Breast epithelium (tissue), 4 donors: ENCODE results near the gene BICD1. TPM values are rescaled to one million over a fixed set of nuclear protein-coding genes. Genes with fewer than 3 reads are reported as not detected.
"Not testable (repeated sequence)": the region's sequence is repeated elsewhere in the genome, so short reads cannot be mapped to it uniquely, and the experiment has no call there.

Experiments used
- DNase-seq, 2 donors: peaks; one replicate each; pipeline ENCODE4 v3.0.0-alpha.2; 2019; ENCODE audit warnings: low spot score in 2 of 2
- H3K27ac ChIP-seq, 2 donors: fragments of 200-600 bp; sonication (generic) in 1 of 2; one replicate each; pipeline ENCODE4 v1.5.1; 2016 to 2019; ENCODE audit warnings: mild to moderate bottlenecking in 1 of 2
- H3K27me3 ChIP-seq, 2 donors: fragments of 200-600 bp; sonication (generic) in 1 of 2; one replicate each; pipeline versions ENCODE4 v1.5.1 to v1.6.0; 2017 to 2019; ENCODE audit warnings: control low read depth in 1 of 2, mild to moderate bottlenecking in 1 of 2
- H3K36me3 ChIP-seq: fragments of 200-600 bp; one replicate; pipeline ENCODE4 v1.5.1; 2019
- H3K4me1 ChIP-seq, 2 donors: fragments of 200-600 bp; sonication (generic); one replicate each; pipeline ENCODE4 v1.5.1; 2016 to 2019; ENCODE audit warnings: control low read depth in 1 of 2
- H3K4me3 ChIP-seq, 3 donors: fragments of 200-600 bp; sonication (generic); 1 replicate in 2 of 3; 2 replicates in 1 of 3; pipeline ENCODE4 v1.5.1; 2016 to 2019; ENCODE audit warnings: mild to moderate bottlenecking in 3 of 3, moderate library complexity in 2 of 3
- H3K9me3 ChIP-seq, 2 donors: fragments of 200-600 bp; sonication (generic) in 1 of 2; one replicate each; pipeline ENCODE4 v1.5.1; 2016 to 2019; ENCODE audit warnings: control low read depth in 1 of 2
- CTCF ChIP-seq, 3 donors: fragments of 450-650 bp; IDR thresholded peaks; one replicate each; pipeline ENCODE4 v1.5.1; 2016 to 2017; ENCODE audit warnings: antibody characterized with exemption in 3 of 3, mild to moderate bottlenecking in 3 of 3, moderate library complexity in 3 of 3
- POLR2A ChIP-seq: fragments of 450-650 bp; IDR thresholded peaks from one replicate; pipeline ENCODE4 v1.6.1; 2016; ENCODE audit warnings: antibody characterized with exemption, mild to moderate bottlenecking, moderate library complexity
- POLR2AphosphoS5 ChIP-seq, 3 donors: sonication (generic); formaldehyde crosslinking; IDR thresholded peaks; one replicate each; pipeline ENCODE4 v1.6.1; 2017; ENCODE audit warnings: antibody characterized with exemption in 3 of 3
- intact Hi-C: fragments of 100-400 bp; cut with DNase I; formaldehyde crosslinking; loops from one replicate; pipeline ENCODE4 v1.15.1; 2023; ENCODE audit warnings: low total_unique reads
- total RNA-seq, 3 donors: library from RNA; depleted of rRNA; stranded (reverse); fragments of >200 nt; gene quantifications; one replicate each; pipeline ENCODE4 v1.1.0, GENCODE V29; 2016

The BICD1 gene
- total RNA-seq, 3 donors from 2014 or later = 7.2 to 31.5 (median 18.4) TPM

- Histone ChIP-seq H3K27ac (no peak overlapping the region), H3K27me3 (no peaks in the 10 kb centered on the region), H3K9me3 (no peaks in the 10 kb centered on the region), H3K4me1 (no peaks in the 10 kb centered on the region), H3K4me3 (no peak overlapping the region), H3K36me3 (no peaks in the 10 kb centered on the region)
- no peak for TF ChIP-seq CTCF (IDR thresholded peaks at IDR 0.05)
- TF ChIP-seq POLR2A = no peak
- no peak for TF ChIP-seq POLR2AphosphoS5 (IDR thresholded peaks at IDR 0.05)
- intact Hi-C loops = no loop called here
- DNase-seq = no peak
Measured at GRCh38 chr12:32273712-32274111, 167.1 kb downstream of the BICD1 start.

GRCh38 chr12:32274665-32275064 lies 168.0 kb downstream of the BICD1 start:
- Histone ChIP-seq H3K27ac (no peak overlapping the region), H3K4me1 (no peaks in the 10 kb centered on the region), H3K36me3 (no peaks in the 10 kb centered on the region), H3K27me3 (no peaks in the 10 kb centered on the region), H3K4me3 (no peak overlapping the region), H3K9me3 (no peaks in the 10 kb centered on the region)
- TF ChIP-seq POLR2AphosphoS5 (IDR thresholded peaks at IDR 0.05) (no peak), CTCF (IDR thresholded peaks at IDR 0.05) (no peak), POLR2A (no peak)
- no peak for DNase-seq
- intact Hi-C loops = no loop called here

GRCh38 chr12:32275520-32275919 lies 168.9 kb downstream of the BICD1 start:
- H3K9me3 ChIP-seq, H3K4me3 ChIP-seq, H3K4me1 ChIP-seq, H3K36me3 ChIP-seq, DNase-seq, intact Hi-C loops, H3K27ac ChIP-seq, H3K27me3 ChIP-seq: not testable (repeated sequence)

- no peak for DNase-seq
- H3K36me3 ChIP-seq = no peaks in the 10 kb centered on the region
- no peaks in the 10 kb centered on the region for H3K27me3 ChIP-seq
- no peak for TF ChIP-seq POLR2A
- no peak for TF ChIP-seq POLR2AphosphoS5 (IDR thresholded peaks at IDR 0.05)
- no peak for TF ChIP-seq CTCF (IDR thresholded peaks at IDR 0.05)
- no peak overlapping the region for H3K27ac ChIP-seq
- H3K4me1 ChIP-seq = no peaks in the 10 kb centered on the region
- no peaks in the 10 kb centered on the region for H3K9me3 ChIP-seq
- no peak overlapping the region for H3K4me3 ChIP-seq
- intact Hi-C loops = no loop called here
Measured at GRCh38 chr12:32277774-32278173, 171.1 kb downstream of the BICD1 start.

- H3K4me3 ChIP-seq = no peak overlapping the region
- no peak overlapping the region for H3K27ac ChIP-seq
- H3K4me1 ChIP-seq = no peaks in the 10 kb centered on the region
- intact Hi-C loops = no loop called here
- TF ChIP-seq CTCF (IDR thresholded peaks at IDR 0.05) (no peak), POLR2AphosphoS5 (IDR thresholded peaks at IDR 0.05) (no peak)
- H3K36me3 ChIP-seq = no peaks in the 10 kb centered on the region
- H3K27me3 ChIP-seq = no peaks in the 10 kb centered on the region
- H3K9me3 ChIP-seq = no peaks in the 10 kb centered on the region
- DNase-seq = no peak
Measured at GRCh38 chr12:32281098-32281497, 174.5 kb downstream of the BICD1 start.

- H3K36me3 ChIP-seq = no peaks in the 10 kb centered on the region
- no peaks in the 10 kb centered on the region for H3K9me3 ChIP-seq
- no peaks in the 10 kb centered on the region for H3K27me3 ChIP-seq
- no peak for DNase-seq
- no peaks in the 10 kb centered on the region for H3K4me1 ChIP-seq
- TF ChIP-seq CTCF (IDR thresholded peaks at IDR 0.05) = no peak
- TF ChIP-seq POLR2AphosphoS5 (IDR thresholded peaks at IDR 0.05) = no peak
- TF ChIP-seq POLR2A = no peak
- intact Hi-C loops = no loop called here
- H3K4me3 ChIP-seq = no peak overlapping the region
- no peak overlapping the region for H3K27ac ChIP-seq
Measured at GRCh38 chr12:32284561-32284960, 177.9 kb downstream of the BICD1 start.
